HG02623 (cell line): ENCODE data around the gene BABAM2.
"Not testable (repeated sequence)": the region's sequence is repeated elsewhere in the genome, so short reads cannot be mapped to it uniquely, and the experiment has no call there.

ENCODE experiments used
- ATAC-seq: cut with Tn5 transposase; IDR thresholded peaks from one replicate; pipeline ENCODE4 v1.9.1; 2021; ENCODE audit warnings: moderate library complexity; ENCODE audit not compliant: unreplicated experiment

The BABAM2 gene

GRCh38 chr2:28101123-28101522, 210.6 kb downstream of the BABAM2 start:
- no peak for ATAC-seq

- no peak for ATAC-seq
Measured at GRCh38 chr2:28101892-28102291, 211.4 kb downstream of the BABAM2 start.

GRCh38 chr2:28102455-28102874, 211.9 kb downstream of the BABAM2 start:
- no peak for ATAC-seq

GRCh38 chr2:28103611-28104010, 213.1 kb downstream of the BABAM2 start:
- no peak for ATAC-seq

GRCh38 chr2:28108143-28108542, 217.6 kb downstream of the BABAM2 start:
- ATAC-seq, result no peak

GRCh38 chr2:28113771-28114170, 223.2 kb downstream of the BABAM2 start:
- not testable (repeated sequence) for ATAC-seq

GRCh38 chr2:28117104-28117596, 226.6 kb downstream of the BABAM2 start:
- ATAC-seq, result no peak

GRCh38 chr2:28119631-28120030, 229.1 kb downstream of the BABAM2 start:
- ATAC-seq, result no peak

GRCh38 chr2:28128281-28128950, 237.9 kb downstream of the BABAM2 start:
- no peak for ATAC-seq

- no peak for ATAC-seq
Measured at GRCh38 chr2:28129955-28130695, 239.6 kb downstream of the BABAM2 start.

GRCh38 chr2:28133778-28134177, 243.2 kb downstream of the BABAM2 start:
- ATAC-seq, result no peak

- no peak for ATAC-seq
Measured at GRCh38 chr2:28134262-28134812, 243.8 kb downstream of the BABAM2 start.

- no peak for ATAC-seq
Measured at GRCh38 chr2:28134857-28135256, 244.3 kb downstream of the BABAM2 start.

GRCh38 chr2:28135324-28135723, 244.8 kb downstream of the BABAM2 start:
- no peak for ATAC-seq

GRCh38 chr2:28135799-28136198, 245.3 kb downstream of the BABAM2 start:
- ATAC-seq, result no peak

GRCh38 chr2:28136556-28136955, 246.0 kb downstream of the BABAM2 start:
- ATAC-seq, result no peak

- ATAC-seq, result no peak
Measured at GRCh38 chr2:28137221-28137620, 246.7 kb downstream of the BABAM2 start.

- ATAC-seq, result no peak
Measured at GRCh38 chr2:28142386-28142785, 251.9 kb downstream of the BABAM2 start.

GRCh38 chr2:28148000-28148399, 257.5 kb downstream of the BABAM2 start:
- ATAC-seq, result no peak

- no peak for ATAC-seq
Measured at GRCh38 chr2:28148566-28148965, 258.0 kb downstream of the BABAM2 start.

- no peak for ATAC-seq
Measured at GRCh38 chr2:28150236-28150915, 259.8 kb downstream of the BABAM2 start.
